ENCODE data around the gene HSF5.

- TF ChIP-seq, protein P1, sequence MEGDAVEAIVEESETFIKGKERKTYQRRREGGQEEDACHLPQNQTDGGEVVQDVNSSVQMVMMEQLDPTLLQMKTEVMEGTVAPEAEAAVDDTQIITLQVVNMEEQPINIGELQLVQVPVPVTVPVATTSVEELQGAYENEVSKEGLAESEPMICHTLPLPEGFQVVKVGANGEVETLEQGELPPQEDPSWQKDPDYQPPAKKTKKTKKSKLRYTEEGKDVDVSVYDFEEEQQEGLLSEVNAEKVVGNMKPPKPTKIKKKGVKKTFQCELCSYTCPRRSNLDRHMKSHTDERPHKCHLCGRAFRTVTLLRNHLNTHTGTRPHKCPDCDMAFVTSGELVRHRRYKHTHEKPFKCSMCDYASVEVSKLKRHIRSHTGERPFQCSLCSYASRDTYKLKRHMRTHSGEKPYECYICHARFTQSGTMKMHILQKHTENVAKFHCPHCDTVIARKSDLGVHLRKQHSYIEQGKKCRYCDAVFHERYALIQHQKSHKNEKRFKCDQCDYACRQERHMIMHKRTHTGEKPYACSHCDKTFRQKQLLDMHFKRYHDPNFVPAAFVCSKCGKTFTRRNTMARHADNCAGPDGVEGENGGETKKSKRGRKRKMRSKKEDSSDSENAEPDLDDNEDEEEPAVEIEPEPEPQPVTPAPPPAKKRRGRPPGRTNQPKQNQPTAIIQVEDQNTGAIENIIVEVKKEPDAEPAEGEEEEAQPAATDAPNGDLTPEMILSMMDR (conservative IDR thresholded peaks at IDR 0.05; ENCODE audit: low read depth, low read length), result peak; percentile 81
- no peak for TF ChIP-seq MAFK (IDR thresholded peaks at IDR 0.05; ENCODE audit: low read depth, low read length)
- TF ChIP-seq SMC3 (IDR thresholded peaks at IDR 0.05; ENCODE audit: low read depth, low read length), result peak; percentile 78
- no peak for TF ChIP-seq MXI1 (IDR thresholded peaks at IDR 0.05; ENCODE audit: borderline replicate concordance, low read depth, low read length)
- TF ChIP-seq CEBPB (IDR thresholded peaks at IDR 0.05; ENCODE audit: low read depth, low read length), result no peak
- no peak for TF ChIP-seq POLR2A (IDR thresholded peaks at IDR 0.05; ENCODE audit: low read depth, low read length)
- no peak for TF ChIP-seq ELK1 (IDR thresholded peaks at IDR 0.05; ENCODE audit: borderline replicate concordance, low read depth, low read length)
These were observed 70.7 kb downstream of the HSF5 start, which contains the start of gene RNF43 for GRCh38 chr17:58417300-58418092.

Measured in IMR-90 (cell line).